H1 (cell line): ENCODE data around the gene INTS1. TPM values are rescaled to one million over a fixed set of nuclear protein-coding genes. Genes with fewer than 3 reads are reported as not detected.
A peak's percentile ranks its signal among the peaks of the same experiment; 100 is the strongest.

Source experiments
- ASH2L ChIP-seq: fragments of 200-600, 300-600 bp; sonication (generic); IDR thresholded peaks from one replicate; pipeline ENCODE4 v1.7.1; 2017; ENCODE audit warnings: low read length
- ATF3 ChIP-seq: IDR thresholded peaks from 2 replicates; pipeline ENCODE4 v1.6.1; 2011; ENCODE audit warnings: low read depth, mild to moderate bottlenecking, low read length; ENCODE audit not compliant: insufficient read depth
- BRCA1 ChIP-seq: IDR thresholded peaks from 2 replicates; pipeline ENCODE4 v1.6.1; 2012; ENCODE audit warnings: low read depth, low read length, improper control_type of control experiment
- CBX8 ChIP-seq: fragments of 300-800, 300-1000 bp; sonication (generic); IDR thresholded peaks from 2 replicates; pipeline ENCODE4 v1.7.1; 2016; ENCODE audit warnings: low read depth, low read length, borderline replicate concordance
- CEBPB ChIP-seq: IDR thresholded peaks from 2 replicates; pipeline ENCODE4 v1.6.1; 2012; ENCODE audit warnings: low read depth, low read length
- CHD1 ChIP-seq: IDR thresholded peaks from 2 replicates; pipeline ENCODE4 v1.6.1; 2012; ENCODE audit warnings: low read depth, low read length, improper control_type of control experiment
- CTBP2 ChIP-seq: IDR thresholded peaks from 2 replicates; pipeline ENCODE4 v1.7.0; 2011; ENCODE audit warnings: borderline replicate concordance, mild to moderate bottlenecking, moderate library complexity, mixed read lengths, low read length; ENCODE audit not compliant: insufficient read depth, insufficient read length
- CTCF ChIP-seq, 3 experiments: IDR thresholded peaks; 1 replicate in 2 of 3; 2 replicates in 1 of 3; pipeline versions ENCODE4 v1.5.1 to v1.6.1; 2011; ENCODE audit warnings: low read length in 3 of 3, mild to moderate bottlenecking in 3 of 3, inconsistent platforms in 2 of 3, low read depth in 1 of 3, moderate library complexity in 1 of 3; ENCODE audit not compliant: insufficient read depth in 1 of 3; ENCODE audit errors: control extremely low read depth in 1 of 3
- EP300 ChIP-seq, 2 experiments: IDR thresholded peaks; 1 replicate in 1 of 2; 2 replicates in 1 of 2; pipeline ENCODE4 v1.6.1; 2011 to 2012; ENCODE audit warnings: low read depth in 2 of 2, low read length in 2 of 2, mild to moderate bottlenecking in 2 of 2, borderline replicate concordance in 1 of 2, inconsistent platforms in 1 of 2, moderate library complexity in 1 of 2
- EZH2 ChIP-seq: fragments of 200-600 bp; sonication (generic); IDR thresholded peaks from 2 replicates; pipeline ENCODE4 v1.7.1; 2012; ENCODE audit warnings: low read depth, mild to moderate bottlenecking, moderate library complexity, low read length, inconsistent platforms; ENCODE audit not compliant: severe bottlenecking
- FOSL1 ChIP-seq: IDR thresholded peaks from 2 replicates; pipeline ENCODE4 v1.6.1; 2011; ENCODE audit warnings: mild to moderate bottlenecking, low read depth, low read length, moderate library complexity; ENCODE audit not compliant: insufficient read depth
- GABPA ChIP-seq: IDR thresholded peaks from 2 replicates; pipeline ENCODE4 v1.6.1; 2011; ENCODE audit warnings: mild to moderate bottlenecking, low read length, moderate library complexity, borderline replicate concordance; ENCODE audit not compliant: insufficient read depth
- GTF2F1 ChIP-seq: IDR thresholded peaks from 2 replicates; pipeline ENCODE4 v1.6.1; 2012; ENCODE audit warnings: low read depth, low read length, improper control_type of control experiment, borderline replicate concordance
- JUN ChIP-seq: IDR thresholded peaks from 2 replicates; pipeline ENCODE4 v1.6.1; 2011; ENCODE audit warnings: low read depth, mild to moderate bottlenecking, improper control_type of control experiment, low read length
- JUND ChIP-seq: IDR thresholded peaks from 2 replicates; pipeline ENCODE4 v1.6.1; 2011; ENCODE audit warnings: mild to moderate bottlenecking, improper control_type of control experiment, low read length
- KDM1A ChIP-seq: fragments of 200-600, 300-600 bp; sonication (generic); IDR thresholded peaks from 2 replicates; pipeline ENCODE4 v1.7.1; 2016; ENCODE audit warnings: mild to moderate bottlenecking, low read length, borderline replicate concordance
- KDM5A ChIP-seq: fragments of 200-600 bp; IDR thresholded peaks from 2 replicates; pipeline ENCODE4 v1.7.1; 2012; ENCODE audit warnings: mild to moderate bottlenecking, low read length, inconsistent platforms, mixed read lengths
- NANOG ChIP-seq: IDR thresholded peaks from 2 replicates; pipeline ENCODE4 v1.6.1; 2011; ENCODE audit warnings: low read length, low read depth, mild to moderate bottlenecking, inconsistent platforms; ENCODE audit not compliant: insufficient read depth, poor library complexity, severe bottlenecking
- RXRA ChIP-seq: IDR thresholded peaks from 2 replicates; pipeline ENCODE4 v1.6.1; 2011; ENCODE audit warnings: low read depth, mild to moderate bottlenecking, low read length, moderate library complexity; ENCODE audit not compliant: insufficient read depth
- SIRT6 ChIP-seq: IDR thresholded peaks from one replicate; pipeline ENCODE4 v1.7.1; 2012; ENCODE audit warnings: low read length, inconsistent platforms
- SUZ12 ChIP-seq: fragments of 200-600 bp; sonication (generic); IDR thresholded peaks from 2 replicates; pipeline ENCODE4 v1.6.1; 2012; ENCODE audit warnings: mild to moderate bottlenecking, inconsistent platforms, low read length, moderate library complexity, mixed read lengths
- polyA plus RNA-seq, 7 experiments: library from polyadenylated mRNA; depleted of rRNA in 3 of 7; stranded (reverse) in 5 of 7; unstranded in 2 of 7; fragments of >200 nt in 5 of 7; fragments of 200-250 nt in 2 of 7; gene quantifications; 1 replicate in 5 of 7; 2 replicates in 1 of 7; 4 replicates in 1 of 7; pipeline versions ENCODE4 v1.2.1 to v1.2.3, GENCODE V29; 2011 to 2013; ENCODE audit warnings: missing spikeins in 2 of 7, mixed read lengths in 2 of 7
- total RNA-seq: library from RNA; stranded (reverse); fragmentation: NEBNext Ultra II Directional; extraction: Animal tissue kit (Norgen Biotek cat#: 25700); gene quantifications from 2 replicates; pipeline ENCODE4 v1.2.1, GENCODE V29; 2021

INTS1 gene
- total and polyA plus RNA-seq, 2 of the 8 experiments (the other 6 are each of a cell fraction or from before 2014, with no cell fraction given), result 76.9 to 104 TPM

GRCh38 chr7:1473864-1474512, 30.2 kb downstream of the INTS1 start (continued):
- TF ChIP-seq KDM5A (no peak), FOSL1 (no peak), JUND (no peak), CBX8 (no peak), CHD1 (no peak), ASH2L (no peak), JUN (no peak), SIRT6 (no peak), EP300 (IDR thresholded peaks at IDR 0.05; ENCODE audit: borderline replicate concordance in 1 of 2, low read depth in 2 of 2, low read length in 2 of 2) (no peak), CEBPB (no peak), GABPA (peak; percentile 85), CTBP2 (no peak), BRCA1 (no peak), ATF3 (peak; percentile 67), CTCF (IDR thresholded peaks at IDR 0.05; ENCODE audit: control extremely low read depth in 1 of 3, insufficient read depth in 1 of 3, low read depth in 1 of 3, low read length in 3 of 3) (peak in 2 of 3 experiments; percentile 85 to 99; a peak in 3 of 4 replicates), KDM1A (no peak), RXRA (no peak), SUZ12 (no peak), GTF2F1 (no peak), NANOG (no peak), EZH2 (no peak)
